GM19467 (cell line): ENCODE measurements around the gene GPR78.

Source experiments
- ATAC-seq: cut with Tn5 transposase; IDR thresholded peaks from one replicate; pipeline ENCODE4 v1.9.1; 2021; ENCODE audit warnings: mild to moderate bottlenecking, moderate library complexity; ENCODE audit not compliant: unreplicated experiment

Gene GPR78

GRCh38 chr4:8597319-8597718, 17.1 kb downstream of the GPR78 start:
- ATAC-seq: no peak

- no peak for ATAC-seq
Measured at GRCh38 chr4:8597791-8598190, 17.6 kb downstream of the GPR78 start.

- no peak for ATAC-seq
Measured at GRCh38 chr4:8598391-8599090, 18.3 kb downstream of the GPR78 start.

- no peak for ATAC-seq
Measured at GRCh38 chr4:8599091-8599460, 18.9 kb downstream of the GPR78 start.

GRCh38 chr4:8599657-8600056, 19.5 kb downstream of the GPR78 start:
- ATAC-seq: no peak

- no peak for ATAC-seq
Measured at GRCh38 chr4:8600266-8600665, 20.1 kb downstream of the GPR78 start.

GRCh38 chr4:8600686-8601085, 20.5 kb downstream of the GPR78 start:
- no peak for ATAC-seq

GRCh38 chr4:8601086-8601485, 20.9 kb downstream of the GPR78 start:
- ATAC-seq: no peak

- no peak for ATAC-seq
Measured at GRCh38 chr4:8601556-8601955, 21.4 kb downstream of the GPR78 start.

GRCh38 chr4:8602686-8603430, 22.7 kb downstream of the GPR78 start:
- ATAC-seq: no peak

GRCh38 chr4:8603931-8604330, 23.7 kb downstream of the GPR78 start:
- no peak for ATAC-seq

GRCh38 chr4:8605289-8605688, 25.1 kb downstream of the GPR78 start:
- no peak for ATAC-seq

GRCh38 chr4:8606476-8606875, 26.3 kb downstream of the GPR78 start:
- ATAC-seq: no peak

- ATAC-seq: no peak
Measured at GRCh38 chr4:8606966-8607365, 26.8 kb downstream of the GPR78 start.

GRCh38 chr4:8607603-8608481, 27.6 kb downstream of the GPR78 start:
- no peak for ATAC-seq

GRCh38 chr4:8608714-8609391, 28.7 kb downstream of the GPR78 start:
- ATAC-seq: no peak

- no peak for ATAC-seq
Measured at GRCh38 chr4:8609406-8609805, 29.2 kb downstream of the GPR78 start.

- no peak for ATAC-seq
Measured at GRCh38 chr4:8609824-8610350, 29.7 kb downstream of the GPR78 start.

- no peak for ATAC-seq
Measured at GRCh38 chr4:8610858-8611616, 30.8 kb downstream of the GPR78 start.

- ATAC-seq: no peak
Measured at GRCh38 chr4:8612646-8613045, 32.5 kb downstream of the GPR78 start.
